IMR-90 (cell line): ENCODE data around the gene IGFBP7. TPM values are rescaled to one million over a fixed set of nuclear protein-coding genes. Genes with fewer than 3 reads are reported as not detected.

ENCODE experiments used
- ATAC-seq: fragments of 200-7000 bp; cut with Tn5 transposase; 2 replicates; pipeline ENCODE4 v1.9.1; 2020; ENCODE audit warnings: low read depth, mild to moderate bottlenecking, moderate library complexity
- BruUV-seq: library from RNA; stranded (reverse); fragments of 400-500 nt; replicated peaks from 2 replicates; lab custom pipeline; 2021; lab: Mats Ljungman, UMichigan
- CTCF ChIA-PET: fragments of 300-600 bp; formaldehyde crosslinking; extraction: SDS; loops from one replicate; lab custom pipeline; 2021; ENCODE audit warnings: antibody characterized with exemption; lab: Yijun Ruan, JAX
- POLR2A ChIA-PET: fragments of 300-600 bp; sonication (Branson Sonifier 250); formaldehyde crosslinking; loops from one replicate; lab custom pipeline; 2022; ENCODE audit warnings: antibody characterized with exemption; ENCODE audit not compliant: unreplicated experiment; lab: Charles Lee
- DNase-seq: peaks from one replicate; pipeline ENCODE4 v3.0.0; 2013
- H2AFZ ChIP-seq: replicated peaks from 2 replicates; pipeline ENCODE3; 2013; ENCODE audit warnings: low read length, mild to moderate bottlenecking; ENCODE audit not compliant: poor library complexity
- H2AK5ac ChIP-seq: 2 replicates; pipeline ENCODE4 v1.6.1; 2013; ENCODE audit warnings: low read depth, low read length, inconsistent platforms
- H2AK9ac ChIP-seq: replicated peaks from 2 replicates; pipeline ENCODE3; 2013; ENCODE audit warnings: mild to moderate bottlenecking, low read depth, low read length, moderate library complexity; ENCODE audit not compliant: poor library complexity
- H2BK120ac ChIP-seq: 2 replicates; pipeline ENCODE4 v1.6.1; 2013; ENCODE audit warnings: low read depth, low read length, inconsistent platforms
- H2BK15ac ChIP-seq: 3 replicates; pipeline ENCODE4 v1.6.1; 2013; ENCODE audit warnings: low read depth, low read length, inconsistent platforms
- H2BK20ac ChIP-seq: 2 replicates; pipeline ENCODE4 v1.6.1; 2013; ENCODE audit warnings: low read depth, mild to moderate bottlenecking, inconsistent platforms, low read length, moderate library complexity
- H2BK5ac ChIP-seq: 2 replicates; pipeline ENCODE4 v1.6.1; 2013; ENCODE audit warnings: mild to moderate bottlenecking, low read depth, low read length, inconsistent platforms; ENCODE audit not compliant: poor library complexity, severe bottlenecking
- H3K14ac ChIP-seq: replicated peaks from 2 replicates; pipeline ENCODE4 v1.6.1; 2013; ENCODE audit warnings: low read depth, low read length, inconsistent platforms
- H3K18ac ChIP-seq: 2 replicates; pipeline ENCODE4 v1.6.1; 2013; ENCODE audit warnings: low read depth, low read length, control low read depth
- H3K23ac ChIP-seq: 2 replicates; pipeline ENCODE4 v1.6.1; 2013; ENCODE audit warnings: low read depth, low read length, inconsistent platforms
- H3K27ac ChIP-seq: 2 replicates; pipeline ENCODE4 v1.5.1; 2013; ENCODE audit warnings: mild to moderate bottlenecking, control low read depth, low read length; ENCODE audit not compliant: insufficient read depth
- H3K27me3 ChIP-seq: 2 replicates; pipeline ENCODE4 v1.6.1; 2013; ENCODE audit warnings: low read length; ENCODE audit not compliant: control insufficient read depth, insufficient read depth
- H3K36me3 ChIP-seq: 2 replicates; pipeline ENCODE4 v1.6.1; 2013; ENCODE audit warnings: low read length, mixed read lengths; ENCODE audit not compliant: control insufficient read depth, insufficient read depth
- H3K4ac ChIP-seq: 2 replicates; pipeline ENCODE4 v1.6.1; 2013; ENCODE audit warnings: low read depth, low read length, inconsistent platforms
- H3K4me1 ChIP-seq: 2 replicates; pipeline ENCODE4 v1.6.1; 2013; ENCODE audit warnings: low read length, mixed read lengths; ENCODE audit not compliant: control insufficient read depth, insufficient read depth
- H3K4me2 ChIP-seq: 2 replicates; pipeline ENCODE4 v1.6.1; 2013; ENCODE audit warnings: low read depth, mild to moderate bottlenecking, control low read depth, low read length, moderate library complexity
- H3K4me3 ChIP-seq: 2 replicates; pipeline ENCODE4 v1.5.1; 2013; ENCODE audit warnings: low read depth, mild to moderate bottlenecking, control low read depth, low read length, moderate library complexity; ENCODE audit not compliant: insufficient read depth
- H3K56ac ChIP-seq: 2 replicates; pipeline ENCODE4 v1.6.1; 2013; ENCODE audit warnings: low read length, inconsistent platforms; ENCODE audit not compliant: insufficient read depth; ENCODE audit errors: extremely low read depth
- H3K79me1 ChIP-seq, 2 experiments: 2 replicates each; pipeline ENCODE4 v1.6.1; 2013; ENCODE audit warnings: low read length in 2 of 2, inconsistent platforms in 1 of 2, low read depth in 1 of 2
- H3K9ac ChIP-seq: 2 replicates; pipeline ENCODE4 v1.6.1; 2013; ENCODE audit warnings: low read depth, low read length, control low read depth
- H3K9me1 ChIP-seq: 2 replicates; pipeline ENCODE4 v1.6.1; 2013; ENCODE audit warnings: low read length, inconsistent platforms; ENCODE audit not compliant: insufficient read depth
- H3K9me3 ChIP-seq: 2 replicates; pipeline ENCODE4 v1.6.1; 2013; ENCODE audit warnings: low read length; ENCODE audit not compliant: control insufficient read depth, insufficient read depth
- H4K20me1 ChIP-seq: 2 replicates; pipeline ENCODE4 v1.6.1; 2013; ENCODE audit warnings: low read length, inconsistent platforms; ENCODE audit not compliant: insufficient read depth
- H4K5ac ChIP-seq: 2 replicates; pipeline ENCODE4 v1.6.1; 2013; ENCODE audit warnings: mild to moderate bottlenecking, low read depth, low read length, control low read depth
- H4K8ac ChIP-seq, 2 experiments: 2 replicates each; pipeline ENCODE4 v1.6.1; 2013; ENCODE audit warnings: low read depth in 2 of 2, low read length in 2 of 2, control low read depth in 1 of 2, inconsistent platforms in 1 of 2
- H4K91ac ChIP-seq: 2 replicates; pipeline ENCODE4 v1.6.1; 2013; ENCODE audit warnings: low read depth, low read length, inconsistent platforms; ENCODE audit not compliant: insufficient read depth
- BHLHE40 ChIP-seq: fragments of 150-350 bp; IDR thresholded peaks from 2 replicates; pipeline ENCODE4 v1.6.1; 2016; ENCODE audit warnings: mild to moderate bottlenecking, low read depth, low read length
- CTCF ChIP-seq: conservative IDR thresholded peaks from 2 replicates; pipeline ENCODE4 v1.5.1; 2012; ENCODE audit warnings: mild to moderate bottlenecking, low read depth, low read length, improper control_type of control experiment
- ELK1 ChIP-seq: fragments of 150-350 bp; IDR thresholded peaks from 2 replicates; pipeline ENCODE4 v1.6.1; 2016; ENCODE audit warnings: low read depth, mild to moderate bottlenecking, low read length, moderate library complexity, borderline replicate concordance
- FOS ChIP-seq: fragments of 150-350 bp; IDR thresholded peaks from 2 replicates; pipeline ENCODE4 v1.6.1; 2016; ENCODE audit warnings: low read depth, low read length
- MAFK ChIP-seq: IDR thresholded peaks from 2 replicates; pipeline ENCODE4 v1.6.1; 2012; ENCODE audit warnings: low read depth, low read length, improper control_type of control experiment
- MXI1 ChIP-seq: IDR thresholded peaks from 2 replicates; pipeline ENCODE4 v1.6.1; 2012; ENCODE audit warnings: low read depth, mild to moderate bottlenecking, low read length, moderate library complexity, borderline replicate concordance
- POLR2A ChIP-seq: IDR thresholded peaks from 2 replicates; pipeline ENCODE4 v1.6.1; 2012; ENCODE audit warnings: mild to moderate bottlenecking, low read depth, low read length
- RAD21 ChIP-seq: IDR thresholded peaks from 2 replicates; pipeline ENCODE4 v1.6.1; 2012; ENCODE audit warnings: low read length, improper control_type of control experiment
- RCOR1 ChIP-seq: IDR thresholded peaks from 2 replicates; pipeline ENCODE4 v1.6.1; 2012; ENCODE audit warnings: mild to moderate bottlenecking, low read length, improper control_type of control experiment; ENCODE audit not compliant: insufficient replicate concordance
- RFX5 ChIP-seq: IDR thresholded peaks from 2 replicates; pipeline ENCODE4 v1.8.0; 2012; ENCODE audit warnings: low read depth, mild to moderate bottlenecking, low read length, moderate library complexity
- SMC3 ChIP-seq: fragments of 150-350 bp; IDR thresholded peaks from 2 replicates; pipeline ENCODE4 v1.6.1; 2016; ENCODE audit warnings: low read depth, mild to moderate bottlenecking, antibody characterized with exemption, low read length, moderate library complexity
- USF2 ChIP-seq: fragments of 150-350 bp; IDR thresholded peaks from 2 replicates; pipeline ENCODE4 v1.6.1; 2017; ENCODE audit warnings: mild to moderate bottlenecking, antibody characterized with exemption, low read length, low read depth
- WGBS, 2 experiments: methylation state at CpG; one replicate each; pipeline versions ENCODE4 v1.1.5 to v1.1.7; 2013; ENCODE audit warnings: missing lambda C conversion rate in 2 of 2; ENCODE audit not compliant: insufficient read length in 1 of 2; ENCODE audit errors: extremely low coverage in 2 of 2; 5-methylcytosine and 5-hydroxymethylcytosine counted together
- dilution Hi-C: fragments of 300-500 bp; cut with HindIII; formaldehyde crosslinking; loops from one replicate; pipeline ENCODE4 v1.14.3; 2018; ENCODE audit warnings: low sequenced_read_pairs; ENCODE audit not compliant: unreplicated experiment
- in situ Hi-C: fragments of 300-500 bp; cut with MboI; formaldehyde crosslinking; loops from 3 replicates; pipeline ENCODE4 v1.14.3; 2019; ENCODE audit warnings: low sequenced_read_pairs, inconsistent platforms, mixed read lengths
- intact Hi-C: fragments of 100-400 bp; cut with micrococcal nuclease; formaldehyde crosslinking; loops from 2 replicates; pipeline ENCODE4 v1.10.0; 2022
- polyA plus RNA-seq, 3 experiments: library from polyadenylated mRNA; depleted of rRNA; stranded (reverse); fragments of >200 nt; gene quantifications; 2 replicates each; pipeline ENCODE4 v1.2.3, GENCODE V29; 2012; ENCODE audit warnings: low replicate concordance in 1 of 3
- total RNA-seq: library from RNA; depleted of rRNA; stranded (reverse); fragments of >200 nt; gene quantifications from 2 replicates; pipeline ENCODE4 v1.2.3, GENCODE V29; 2012

IGFBP7 gene
- total and polyA plus RNA-seq, 2 of the 4 experiments (the other 2 are of a cell fraction), result 33.2 to 267 TPM

- H4K91ac ChIP-seq, result no peak overlapping the region
- H3K36me3 ChIP-seq, result peaks cover 3% of the 10 kb centered on the region; the same call in 1 of the 2 replicates
- no peak overlapping the region; the same call in 1 of the 2 replicates for H3K56ac ChIP-seq
- H3K27me3 ChIP-seq, result no peaks in the 10 kb centered on the region
- H3K9me1 ChIP-seq, result peaks cover 11% of the 10 kb centered on the region
- H3K4me1 ChIP-seq, result peaks cover 15% of the 10 kb centered on the region
- H3K9ac ChIP-seq, result no peak overlapping the region
- H2BK20ac ChIP-seq, result no peak overlapping the region
- no peak overlapping the region for H2AFZ ChIP-seq
- ChIA-PET POLR2A (interaction anchor here (0.5 kb wide), 1 partner anchor 45 kb away, joined by 3 read pairs; no protein-coding TSS in a partner anchor), CTCF (no interaction called here)
- in situ Hi-C loops (no loop called here), dilution Hi-C loops (no loop called here), intact Hi-C loops (no loop called here)
- 0 out of 2 replicates have a peak overlapping the region, but pooled peaks have one; percentile 47 for H3K14ac ChIP-seq
- no peaks in the 10 kb centered on the region for H3K9me3 ChIP-seq
- no peak overlapping the region for H2AK9ac ChIP-seq
- H3K4me2 ChIP-seq, result no peak overlapping the region
- H2BK15ac ChIP-seq, result no peak overlapping the region
- no TSS peak for BruUV-seq
- no CpG with 5 or more reads among the region's 2 CpGs for WGBS, 2 experiments
- no peaks in the 10 kb centered on the region for H4K20me1 ChIP-seq
- no peak overlapping the region for H3K27ac ChIP-seq
- H4K8ac ChIP-seq, result 0 out of 4 replicates have a peak overlapping the region, but pooled peaks of 1 of the 2 experiments have one; percentile 9
- no peak overlapping the region for H3K18ac ChIP-seq
- no peak overlapping the region for H2BK120ac ChIP-seq
- H2BK5ac ChIP-seq, result peak overlapping the region; percentile 23
- ATAC-seq (no peak), DNase-seq (no peak)
- no peak overlapping the region for H3K4me3 ChIP-seq
- no peak for TF ChIP-seq ELK1
- no peak for TF ChIP-seq MAFK
- no peak for TF ChIP-seq MXI1
- TF ChIP-seq BHLHE40, result no peak
- TF ChIP-seq RAD21, result no peak
- no peak for TF ChIP-seq USF2
- no peak for TF ChIP-seq RFX5
- no peak for TF ChIP-seq POLR2A
- no peak for TF ChIP-seq CTCF
- TF ChIP-seq RCOR1, result no peak
- TF ChIP-seq SMC3, result no peak
- no peak for TF ChIP-seq FOS
- peak overlapping the region; percentile 46; the same call in 1 of the 2 replicates for H3K4ac ChIP-seq
- no peak overlapping the region for H4K5ac ChIP-seq
- H3K79me1 ChIP-seq, result peaks cover 15 to 46% of the 10 kb centered on the region in 2 experiments
- H3K23ac ChIP-seq, result no peak overlapping the region; the same call in 1 of the 2 replicates
- H2AK5ac ChIP-seq, result peak overlapping the region; percentile 49; the same call in 1 of the 2 replicates
These were observed 25.8 kb downstream of the IGFBP7 start for GRCh38 chr4:57084360-57084759.
